NOMO-1 treated with DMSO at 0.1 percent for 48 hours (cell line): ENCODE data around the gene SEMA4B.

Experiments
- DNase-seq: peaks from one replicate; lab custom pipeline; 2025; ENCODE audit not compliant: unreplicated experiment; lab: John Stamatoyannopoulos, UW

The SEMA4B gene

DNA sequence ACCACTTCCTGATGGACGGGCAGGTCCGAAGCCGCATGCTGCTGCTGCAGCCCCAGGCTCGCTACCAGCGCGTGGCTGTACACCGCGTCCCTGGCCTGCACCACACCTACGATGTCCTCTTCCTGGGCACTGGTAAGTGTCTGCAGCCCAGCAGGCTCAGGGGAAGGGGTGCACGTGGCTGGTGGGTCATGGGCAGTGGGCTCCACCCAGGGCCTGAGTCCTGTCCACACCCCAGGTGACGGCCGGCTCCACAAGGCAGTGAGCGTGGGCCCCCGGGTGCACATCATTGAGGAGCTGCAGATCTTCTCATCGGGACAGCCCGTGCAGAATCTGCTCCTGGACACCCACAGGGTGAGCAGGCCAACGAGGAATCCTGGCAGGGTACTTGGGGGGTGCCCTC is 23.9 kb downstream of the SEMA4B start:
- DNase-seq = no peak

DNA sequence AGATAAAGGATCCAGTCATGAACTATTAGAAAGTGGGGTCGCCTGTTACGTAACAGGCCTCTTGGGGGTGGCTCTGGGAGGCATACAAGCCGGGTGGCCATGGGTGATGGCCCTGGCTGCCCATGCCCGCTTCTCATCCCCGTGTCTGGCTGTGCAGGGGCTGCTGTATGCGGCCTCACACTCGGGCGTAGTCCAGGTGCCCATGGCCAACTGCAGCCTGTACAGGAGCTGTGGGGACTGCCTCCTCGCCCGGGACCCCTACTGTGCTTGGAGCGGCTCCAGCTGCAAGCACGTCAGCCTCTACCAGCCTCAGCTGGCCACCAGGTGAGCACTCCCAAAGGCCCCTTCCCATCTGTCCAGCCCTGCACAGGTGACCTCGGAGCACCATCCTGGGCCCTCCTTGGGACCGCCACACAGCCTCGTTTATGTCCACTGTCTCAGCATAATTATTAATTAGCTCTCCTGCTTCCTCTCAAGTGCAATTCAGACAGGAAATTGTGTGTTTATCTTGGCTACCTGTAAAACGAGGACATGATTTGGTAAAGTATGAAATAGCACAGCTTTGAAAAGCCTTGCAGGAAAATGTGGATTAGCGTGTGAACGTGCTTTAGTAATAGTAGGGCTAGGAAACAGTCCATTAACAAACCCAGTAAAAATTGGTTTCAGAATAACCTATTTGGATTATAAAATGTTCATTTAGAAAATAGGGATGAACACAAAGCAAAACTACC is 24.5 kb downstream of the SEMA4B start:
- DNase-seq = no peak

DNA sequence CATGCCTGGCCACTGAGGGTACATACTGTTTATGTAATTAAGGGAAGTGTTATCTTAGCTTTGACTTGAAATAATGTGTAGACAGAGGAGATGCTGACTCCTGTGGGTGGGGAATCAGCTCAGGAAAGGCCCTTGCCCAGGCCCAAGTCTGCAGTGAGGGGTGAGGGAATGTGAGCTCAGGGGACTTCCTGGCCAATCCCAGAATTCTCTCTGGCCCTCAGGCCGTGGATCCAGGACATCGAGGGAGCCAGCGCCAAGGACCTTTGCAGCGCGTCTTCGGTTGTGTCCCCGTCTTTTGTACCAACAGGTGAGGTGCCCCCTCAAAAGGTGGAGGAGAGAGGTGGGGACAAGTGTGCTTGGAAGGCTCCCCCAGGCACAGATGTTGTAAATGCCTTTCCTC is 26.2 kb downstream of the SEMA4B start:
- no peak for DNase-seq

DNA sequence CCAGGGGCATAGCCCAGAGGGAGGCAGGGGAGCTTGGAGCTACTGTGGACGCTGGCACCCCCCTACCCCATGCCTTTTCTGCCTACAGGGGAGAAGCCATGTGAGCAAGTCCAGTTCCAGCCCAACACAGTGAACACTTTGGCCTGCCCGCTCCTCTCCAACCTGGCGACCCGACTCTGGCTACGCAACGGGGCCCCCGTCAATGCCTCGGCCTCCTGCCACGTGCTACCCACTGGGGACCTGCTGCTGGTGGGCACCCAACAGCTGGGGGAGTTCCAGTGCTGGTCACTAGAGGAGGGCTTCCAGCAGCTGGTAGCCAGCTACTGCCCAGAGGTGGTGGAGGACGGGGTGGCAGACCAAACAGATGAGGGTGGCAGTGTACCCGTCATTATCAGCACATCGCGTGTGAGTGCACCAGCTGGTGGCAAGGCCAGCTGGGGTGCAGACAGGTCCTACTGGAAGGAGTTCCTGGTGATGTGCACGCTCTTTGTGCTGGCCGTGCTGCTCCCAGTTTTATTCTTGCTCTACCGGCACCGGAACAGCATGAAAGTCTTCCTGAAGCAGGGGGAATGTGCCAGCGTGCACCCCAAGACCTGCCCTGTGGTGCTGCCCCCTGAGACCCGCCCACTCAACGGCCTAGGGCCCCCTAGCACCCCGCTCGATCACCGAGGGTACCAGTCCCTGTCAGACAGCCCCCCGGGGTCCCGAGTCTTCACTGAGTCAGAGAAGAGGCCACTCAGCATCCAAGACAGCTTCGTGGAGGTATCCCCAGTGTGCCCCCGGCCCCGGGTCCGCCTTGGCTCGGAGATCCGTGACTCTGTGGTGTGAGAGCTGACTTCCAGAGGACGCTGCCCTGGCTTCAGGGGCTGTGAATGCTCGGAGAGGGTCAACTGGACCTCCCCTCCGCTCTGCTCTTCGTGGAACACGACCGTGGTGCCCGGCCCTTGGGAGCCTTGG is 27.0 kb downstream of the SEMA4B start:
- DNase-seq = no peak

DNA sequence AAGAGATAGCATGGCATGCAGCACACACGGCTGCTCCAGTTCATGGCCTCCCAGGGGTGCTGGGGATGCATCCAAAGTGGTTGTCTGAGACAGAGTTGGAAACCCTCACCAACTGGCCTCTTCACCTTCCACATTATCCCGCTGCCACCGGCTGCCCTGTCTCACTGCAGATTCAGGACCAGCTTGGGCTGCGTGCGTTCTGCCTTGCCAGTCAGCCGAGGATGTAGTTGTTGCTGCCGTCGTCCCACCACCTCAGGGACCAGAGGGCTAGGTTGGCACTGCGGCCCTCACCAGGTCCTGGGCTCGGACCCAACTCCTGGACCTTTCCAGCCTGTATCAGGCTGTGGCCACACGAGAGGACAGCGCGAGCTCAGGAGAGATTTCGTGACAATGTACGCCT is 27.8 kb downstream of the SEMA4B start:
- DNase-seq = no peak

DNA sequence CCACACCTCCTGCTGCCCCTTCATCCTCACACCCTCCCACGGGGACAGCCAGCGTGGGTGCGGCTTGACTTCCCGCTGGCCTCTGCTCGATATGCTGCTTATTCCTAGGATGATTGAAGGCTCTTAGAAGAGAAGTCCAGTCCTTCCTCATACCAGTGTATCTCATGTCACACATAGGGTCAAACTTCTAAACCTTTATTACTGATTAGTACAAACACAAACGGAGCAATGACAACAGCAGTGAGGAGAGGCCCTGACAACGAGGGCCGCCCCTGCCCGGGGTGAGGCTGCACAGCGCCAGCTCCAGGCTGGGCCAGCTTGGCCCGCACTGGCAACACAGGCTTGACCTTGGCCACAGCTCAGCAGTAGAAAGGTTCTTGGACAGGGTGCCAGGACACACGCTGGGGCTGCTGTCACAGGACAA is 29.0 kb downstream of the SEMA4B start:
- DNase-seq = no peak

DNA sequence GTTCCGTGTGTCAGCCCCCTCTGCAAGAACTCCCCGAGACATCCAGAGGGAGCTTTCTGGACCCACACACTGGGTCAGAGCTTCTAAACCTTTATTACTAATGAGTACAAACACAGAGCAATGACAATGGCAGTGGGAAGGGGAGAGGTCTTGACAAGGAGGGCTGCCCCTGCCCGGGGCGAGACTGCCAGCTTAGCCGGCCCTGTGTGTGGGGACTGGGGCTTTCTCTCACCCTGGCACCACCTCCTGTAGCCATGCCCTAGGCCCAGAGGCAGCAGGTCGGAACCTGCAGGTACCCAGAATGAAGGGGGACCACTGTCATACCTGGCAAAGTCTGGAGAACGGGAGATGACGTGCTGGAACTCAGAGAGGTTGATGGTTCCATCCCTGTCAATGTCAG is 29.5 kb downstream of the SEMA4B start:
- DNase-seq = no peak

DNA sequence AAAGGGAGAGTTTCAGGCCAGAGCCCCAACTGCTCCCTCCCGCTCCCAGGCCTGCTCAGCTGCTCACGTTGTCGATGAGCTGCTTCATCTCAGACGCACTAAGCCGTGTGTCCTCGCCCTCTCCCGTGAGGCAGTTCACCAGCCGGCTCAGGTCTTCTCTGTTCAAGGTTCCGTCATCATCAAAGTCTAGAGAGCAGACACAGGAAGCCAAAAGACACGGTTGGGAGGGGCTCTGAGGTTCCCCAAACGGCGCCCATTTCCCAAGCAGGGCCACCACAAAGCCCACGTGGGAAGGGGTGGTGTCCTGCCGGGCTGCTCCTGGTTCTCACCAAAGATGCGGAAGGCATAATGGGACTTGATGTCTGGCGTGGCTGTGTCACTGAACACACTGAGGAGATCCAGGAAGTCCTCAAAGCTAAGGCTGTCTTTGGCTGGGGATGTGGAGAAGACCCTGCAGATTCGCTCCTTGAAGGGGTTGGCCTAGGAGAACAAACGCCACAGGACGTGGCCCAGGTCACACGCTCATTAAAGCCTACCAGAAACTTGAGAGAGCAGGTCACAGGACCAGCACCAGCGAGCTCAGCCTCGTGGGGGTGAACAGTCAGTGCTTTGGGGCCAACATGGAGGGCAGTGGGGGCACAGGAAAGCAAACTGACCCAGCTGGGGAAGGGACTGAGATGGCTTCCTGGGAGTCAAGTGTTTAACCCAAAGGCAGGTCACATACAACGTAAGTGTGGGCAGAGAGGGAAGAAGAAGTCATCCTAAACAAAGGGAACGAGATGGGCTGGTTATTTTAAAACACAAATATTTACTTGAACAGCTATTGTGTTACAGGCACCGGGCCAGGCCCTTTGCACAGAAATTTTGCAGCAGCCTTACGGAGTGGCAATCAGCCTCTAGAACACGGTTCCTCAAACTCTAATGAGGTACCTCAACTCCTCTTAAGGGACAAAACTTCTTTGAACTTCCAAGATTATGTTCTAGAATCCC is 30.2 kb downstream of the SEMA4B start:
- peak; percentile 18 for DNase-seq

DNA sequence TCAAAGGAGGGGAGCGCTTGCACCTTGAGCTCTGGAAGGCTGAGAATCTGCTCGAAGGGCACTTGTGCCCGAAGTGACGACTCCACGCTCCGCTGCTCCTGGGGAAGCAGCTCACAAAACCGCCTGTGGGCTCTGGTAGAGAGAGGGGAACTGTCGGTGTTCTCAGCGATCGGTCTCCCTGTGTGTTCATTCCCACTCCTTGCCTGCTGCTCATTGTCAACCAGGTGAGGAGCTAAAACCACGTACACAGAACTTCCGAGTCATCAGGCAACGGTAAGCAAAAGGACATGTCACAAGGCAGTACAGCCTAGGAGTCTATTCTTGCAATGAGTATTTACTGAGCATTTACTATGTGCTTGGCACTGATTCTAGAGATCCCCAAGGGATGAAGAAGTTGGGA is 31.1 kb downstream of the SEMA4B start:
- DNase-seq = no peak

DNA sequence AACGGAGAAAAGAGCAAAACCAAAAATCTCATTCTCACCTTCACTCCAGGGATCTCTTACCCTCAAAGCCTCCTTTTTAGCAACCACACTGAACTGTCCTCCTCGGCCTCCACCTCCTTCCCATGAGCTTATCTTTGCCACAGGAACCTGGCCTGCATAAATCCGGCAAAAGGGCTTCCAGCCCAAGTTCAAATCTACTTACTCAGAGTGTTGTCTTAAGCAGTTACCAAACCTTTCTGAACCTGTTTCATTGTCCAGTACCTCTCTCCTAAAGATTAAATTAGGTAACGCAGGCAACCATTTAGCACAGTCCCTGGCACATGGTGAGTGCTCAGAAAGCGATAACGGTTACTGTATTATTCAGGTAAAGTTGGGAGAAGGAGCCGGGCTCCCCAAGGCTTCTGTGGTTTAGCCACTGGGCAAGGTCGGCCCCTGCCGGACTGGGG is 31.8 kb downstream of the SEMA4B start:
- peak; percentile 41 for DNase-seq

DNA sequence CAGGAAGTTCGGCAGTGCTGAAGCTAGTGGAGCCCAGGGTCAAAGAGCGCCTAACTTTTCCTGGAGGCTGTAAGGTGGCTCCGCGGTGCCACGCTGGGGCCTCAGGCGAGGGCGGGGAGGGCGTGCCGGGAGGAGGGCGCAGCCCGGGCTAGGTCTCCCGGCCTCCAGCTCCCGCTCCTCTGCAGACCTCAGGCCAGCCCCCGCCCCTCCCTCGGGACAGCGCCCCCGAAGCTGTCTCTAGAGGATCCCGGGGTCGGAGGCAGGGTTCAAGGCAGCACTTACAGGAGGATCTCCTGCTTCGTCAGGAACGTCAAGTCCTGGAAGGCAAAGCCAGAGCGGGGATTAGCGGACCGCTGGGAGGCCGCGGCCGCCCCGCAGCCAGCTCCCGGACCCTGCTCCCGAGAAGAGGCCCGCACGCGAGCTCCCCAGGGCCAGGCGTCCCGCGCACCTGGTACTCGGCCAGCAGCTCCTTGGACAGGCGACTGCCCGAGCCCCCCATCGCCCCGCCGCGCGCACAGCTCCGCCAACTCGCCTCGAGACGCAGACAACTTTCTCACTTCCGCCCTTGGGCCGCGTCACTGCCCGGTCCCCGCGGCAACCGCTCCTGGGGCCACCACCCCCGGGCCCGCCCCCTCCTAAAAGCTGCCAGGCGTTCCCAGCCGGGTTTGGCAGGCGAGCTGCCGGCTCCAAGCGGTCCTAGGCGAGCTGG is 32.4 kb downstream of the SEMA4B start, which contains the start of gene CIB1:
CIB1 (minus strand) TSS at position 555 of the 709 bp plus-strand sequence; CDS start at position 499, 56 bp downstream.
- DNase-seq = peak; percentile 96

DNA sequence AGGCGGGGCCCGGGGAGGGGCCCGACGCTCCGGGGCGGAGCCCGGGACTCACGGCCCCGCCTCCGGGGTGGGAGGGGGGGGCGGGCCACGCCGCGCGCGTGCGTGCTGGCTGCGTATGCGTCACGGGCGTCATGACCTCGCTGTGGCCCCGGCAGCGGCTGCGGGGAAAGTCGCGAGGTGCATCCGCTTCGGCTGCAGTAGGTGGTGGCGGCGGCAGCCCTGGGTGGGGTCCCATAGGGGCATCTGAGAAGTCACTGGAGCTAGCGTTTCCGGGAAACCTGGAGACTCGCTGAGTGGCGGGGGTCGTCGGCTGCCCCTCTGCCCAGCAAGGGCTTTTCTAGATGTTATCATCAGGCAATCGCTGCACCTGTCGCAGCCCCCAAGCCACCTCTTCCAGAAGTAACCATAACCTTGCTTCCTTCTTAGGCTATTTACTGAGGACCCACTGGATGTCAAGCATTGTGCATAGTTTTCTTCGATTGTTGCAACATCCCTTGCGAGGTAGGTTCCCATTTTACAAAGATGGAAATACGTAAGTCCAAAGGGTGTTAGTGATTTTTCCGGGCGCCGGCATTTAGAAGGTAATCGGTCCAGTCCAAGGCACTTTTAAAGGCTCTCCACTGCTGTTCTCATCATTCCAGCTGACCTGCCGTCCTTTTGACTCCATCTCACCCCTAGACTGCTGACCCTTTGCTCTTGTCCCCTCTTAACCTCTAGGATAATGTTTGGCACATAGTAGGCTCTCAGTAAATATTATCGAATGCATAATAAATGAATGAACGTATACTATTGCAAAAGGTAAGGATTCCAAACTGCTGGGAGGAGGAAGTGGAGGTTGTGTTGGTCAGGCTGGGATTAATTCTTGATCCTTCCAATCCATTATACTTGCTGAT is 33.2 kb downstream of the SEMA4B start, which contains the start of gene GDPGP1:
GDPGP1 (plus strand) TSS at position 114 of the 893 bp plus-strand sequence. CDS start 6,700 bp downstream, outside the sequence.
- DNase-seq = peak; percentile 19

DNA sequence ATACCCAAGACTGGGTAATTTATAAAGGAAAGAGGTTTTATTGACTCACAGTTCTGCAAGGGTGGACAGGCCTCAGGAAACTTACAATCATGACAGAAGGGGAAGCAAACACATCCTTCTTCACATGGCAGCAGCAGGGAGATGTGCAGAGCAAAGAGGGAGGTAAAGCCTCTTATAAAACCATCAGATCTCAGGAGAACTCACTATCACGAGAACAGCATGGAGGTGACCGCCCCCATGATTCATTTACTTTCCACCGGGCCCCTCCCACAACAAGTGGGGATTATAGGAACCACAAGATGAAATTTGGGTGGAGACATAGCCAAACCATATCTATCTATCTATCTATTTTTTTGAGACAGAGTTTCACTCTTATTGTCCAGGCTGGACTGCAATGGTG is 38.2 kb downstream of the SEMA4B start:
- DNase-seq = no peak

DNA sequence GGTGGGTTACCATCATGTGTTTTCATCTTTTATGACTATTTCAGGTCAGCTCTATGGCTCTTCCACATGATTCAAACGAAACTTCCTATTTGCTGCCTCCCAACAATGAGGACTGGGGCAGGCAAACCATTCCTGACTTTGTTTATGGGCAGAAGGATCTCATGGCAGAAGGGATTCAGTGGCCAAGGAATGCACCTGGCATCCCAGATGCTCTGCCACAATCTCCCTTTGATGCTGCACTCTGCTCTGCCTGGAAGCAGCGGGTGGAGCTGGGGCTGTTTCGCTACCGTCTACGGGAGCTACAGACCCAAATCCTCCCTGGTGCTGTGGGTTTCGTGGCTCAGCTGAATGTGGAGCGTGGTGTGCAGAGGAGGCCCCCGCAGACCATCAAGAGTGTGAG is 39.7 kb downstream of the SEMA4B start:
- DNase-seq = no peak

DNA sequence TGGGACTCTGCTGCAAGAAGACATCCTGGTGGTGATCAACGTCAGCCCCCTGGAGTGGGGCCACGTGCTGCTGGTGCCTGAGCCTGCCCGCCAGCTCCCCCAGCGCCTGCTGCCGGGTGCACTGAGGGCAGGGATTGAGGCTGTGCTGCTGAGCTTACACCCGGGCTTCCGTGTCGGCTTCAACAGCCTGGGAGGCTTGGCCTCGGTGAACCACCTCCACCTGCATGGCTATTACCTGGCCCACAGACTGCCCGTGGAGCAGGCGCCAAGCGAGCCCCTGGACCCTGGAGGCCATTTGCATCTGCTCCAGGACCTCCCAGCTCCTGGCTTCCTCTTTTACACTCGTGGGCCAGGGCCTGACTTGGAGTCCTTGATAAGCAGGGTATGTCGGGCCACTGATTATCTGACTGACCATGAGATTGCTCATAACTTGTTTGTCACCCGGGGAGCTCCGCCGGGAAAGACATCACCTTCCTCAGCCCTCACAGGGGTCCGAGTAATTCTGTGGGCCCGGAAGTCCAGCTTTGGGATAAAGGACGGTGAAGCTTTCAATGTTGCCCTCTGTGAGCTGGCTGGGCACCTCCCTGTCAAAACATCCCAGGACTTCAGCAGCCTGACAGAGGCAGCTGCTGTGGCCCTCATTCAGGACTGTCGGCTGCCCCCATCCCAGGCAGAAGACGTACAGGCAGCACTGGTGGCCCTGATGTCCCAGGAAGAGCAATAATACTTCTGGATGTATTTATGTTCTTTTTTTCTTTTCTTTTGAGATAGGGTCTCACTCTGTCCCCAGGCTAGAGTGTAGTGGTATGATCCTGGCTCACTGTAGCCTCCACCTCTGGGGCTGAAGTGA is 40.4 kb downstream of the SEMA4B start:
- no peak for DNase-seq

DNA sequence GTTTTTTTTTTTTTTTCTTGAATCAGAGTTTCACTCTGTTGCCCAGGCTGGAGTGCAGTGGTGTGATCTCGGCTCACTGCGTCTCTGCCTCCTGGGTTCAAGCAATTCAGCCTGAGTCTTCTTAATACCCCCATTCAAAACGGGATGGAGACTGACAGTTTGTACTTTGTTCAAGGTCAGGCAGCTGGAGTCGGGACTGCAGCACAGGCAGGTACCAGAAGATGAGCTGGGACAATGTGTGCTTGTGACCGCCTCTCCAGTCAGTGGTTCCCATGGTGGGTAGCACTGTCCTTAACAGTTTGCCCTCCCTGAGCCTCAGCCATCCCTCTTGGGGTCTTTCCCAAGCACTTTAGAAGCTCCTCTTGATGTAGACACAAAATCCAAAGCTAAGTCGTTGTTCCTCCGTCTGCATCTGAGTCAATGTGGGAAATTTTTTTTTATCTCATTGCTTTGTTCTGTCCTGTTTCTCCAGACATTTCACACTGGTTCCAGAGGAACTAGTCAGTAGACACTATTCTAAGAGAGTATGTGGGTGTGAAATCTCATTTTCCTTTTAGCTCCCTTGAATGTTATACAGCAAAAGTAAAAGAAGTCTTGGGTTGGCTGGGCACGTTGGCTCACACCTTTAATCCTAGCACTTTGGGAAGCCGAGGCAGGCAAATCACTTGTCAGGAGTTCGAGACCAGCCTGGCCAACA is 43.0 kb downstream of the SEMA4B start:
- DNase-seq = no peak

DNA sequence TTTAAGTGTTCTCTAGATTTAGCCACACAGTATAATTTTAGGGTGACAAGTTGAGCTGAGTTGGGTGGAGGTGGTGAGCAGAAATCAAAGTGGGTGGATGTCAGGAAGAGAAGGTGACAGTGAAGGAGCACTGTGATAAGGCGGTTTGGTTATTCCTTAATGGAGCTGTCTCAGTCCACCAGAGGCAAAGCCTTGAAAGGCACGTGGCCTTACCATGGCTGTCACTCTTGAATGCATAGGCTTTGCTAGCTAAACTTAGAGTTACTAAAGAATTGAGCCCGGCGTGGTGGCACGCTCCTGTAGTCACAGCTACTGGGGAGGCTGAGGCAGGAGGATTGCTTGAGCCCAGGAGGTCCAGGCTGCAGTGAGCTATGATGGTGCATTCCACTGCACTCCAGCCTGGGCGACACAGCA is 47.7 kb downstream of the SEMA4B start:
- DNase-seq = no peak
